T-helper 1 cell (primary cell): ENCODE measurements around the gene RBMXL3.

Source experiments
- DNase-seq, 5 donors: peaks; one replicate each; pipeline ENCODE4 v3.0.0-alpha.2; 2012 to 2020

The RBMXL3 gene

DNA sequence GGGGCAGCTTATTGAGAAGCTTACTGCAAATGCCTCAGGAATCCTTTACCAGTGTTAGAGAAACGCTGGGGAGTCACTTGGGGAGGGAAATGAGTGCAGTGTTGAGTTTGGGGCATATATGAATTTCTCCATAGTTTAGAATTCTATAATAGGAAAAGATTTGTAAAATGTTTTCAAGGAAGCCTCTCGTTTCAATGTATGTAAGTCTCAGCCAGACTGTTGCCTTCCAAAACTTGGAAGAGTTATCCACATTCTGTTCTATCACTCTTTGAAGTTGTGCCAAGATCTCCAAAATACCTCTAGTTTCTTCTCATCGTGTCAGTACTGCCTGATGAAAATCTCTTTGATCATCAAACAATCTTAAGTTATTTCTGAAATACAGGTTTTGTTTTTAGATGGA lies 45.3 kb downstream of the RBMXL3 start:
- DNase-seq, result no peak

DNA sequence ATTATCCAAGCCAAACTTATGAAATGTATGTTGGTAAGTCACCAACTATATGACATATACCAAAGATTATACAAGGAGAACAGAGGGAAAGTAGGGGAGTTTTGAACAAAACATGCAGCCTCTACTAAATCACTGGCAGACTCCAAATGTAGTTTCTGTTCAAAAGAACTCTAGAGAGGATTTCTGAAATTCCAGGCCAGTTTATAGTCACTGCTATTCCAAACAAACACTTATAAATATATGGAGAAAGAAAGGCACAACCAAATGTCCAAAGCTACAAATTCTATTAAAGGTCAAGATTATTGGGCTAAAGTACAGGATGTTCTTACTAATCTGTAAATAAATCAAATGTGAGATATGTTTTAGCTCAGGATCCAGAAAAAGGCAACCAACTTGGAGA lies 47.4 kb downstream of the RBMXL3 start:
- DNase-seq, result no peak

DNA sequence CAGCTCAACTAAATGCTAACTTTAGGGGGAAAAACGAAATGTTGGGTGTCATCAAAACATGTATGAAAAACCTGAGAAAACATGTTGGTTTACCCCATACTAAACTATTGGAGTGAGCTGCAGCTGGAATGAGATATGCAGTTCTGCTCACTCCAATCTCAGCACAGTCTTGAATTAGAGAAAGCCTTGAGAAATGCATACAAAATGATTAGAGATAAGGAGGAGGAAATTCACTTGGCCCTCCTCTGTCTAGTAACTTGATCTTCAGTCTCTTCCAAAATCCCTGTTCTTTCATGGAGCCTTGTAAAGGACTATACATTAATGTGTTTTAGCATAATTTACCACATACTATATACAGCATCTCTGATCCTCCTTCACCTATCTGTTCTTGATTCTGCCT lies 47.8 kb downstream of the RBMXL3 start:
- no peak for DNase-seq
